IMR-90 (cell line): ENCODE results near the gene DCAF5.

Source experiments
- MAFK ChIP-seq: IDR thresholded peaks from 2 replicates; pipeline ENCODE4 v1.6.1; 2012; ENCODE audit warnings: low read depth, low read length, improper control_type of control experiment
- POLR2A ChIP-seq: IDR thresholded peaks from 2 replicates; pipeline ENCODE4 v1.6.1; 2012; ENCODE audit warnings: mild to moderate bottlenecking, low read depth, low read length
- TF ChIP-seq, protein P1 (sequence below): conservative IDR thresholded peaks from 2 replicates; pipeline ENCODE4 v1.5.1; 2012; ENCODE audit warnings: mild to moderate bottlenecking, low read depth, low read length, improper control_type of control experiment

DNA sequence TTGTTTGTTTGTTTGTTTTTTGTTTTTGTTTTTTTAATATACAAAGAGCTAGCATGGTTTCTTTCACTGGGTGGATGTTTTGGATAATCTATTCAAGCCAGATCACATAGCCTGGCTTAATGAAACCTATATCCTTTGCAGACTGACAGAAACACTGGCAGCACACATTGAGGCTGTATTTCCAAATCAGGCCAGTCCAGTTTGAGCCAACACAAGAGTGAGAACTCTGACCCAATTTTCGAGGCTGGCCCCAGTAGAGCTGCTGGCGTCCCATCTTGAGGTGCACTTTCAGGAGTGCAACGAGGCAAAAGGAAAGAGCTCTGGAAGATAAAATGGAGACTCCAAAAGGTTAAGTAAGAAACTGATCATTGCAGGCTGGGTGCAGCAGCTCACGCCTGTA, 129.9 kb downstream of the DCAF5 start:
- TF ChIP-seq, protein P1, sequence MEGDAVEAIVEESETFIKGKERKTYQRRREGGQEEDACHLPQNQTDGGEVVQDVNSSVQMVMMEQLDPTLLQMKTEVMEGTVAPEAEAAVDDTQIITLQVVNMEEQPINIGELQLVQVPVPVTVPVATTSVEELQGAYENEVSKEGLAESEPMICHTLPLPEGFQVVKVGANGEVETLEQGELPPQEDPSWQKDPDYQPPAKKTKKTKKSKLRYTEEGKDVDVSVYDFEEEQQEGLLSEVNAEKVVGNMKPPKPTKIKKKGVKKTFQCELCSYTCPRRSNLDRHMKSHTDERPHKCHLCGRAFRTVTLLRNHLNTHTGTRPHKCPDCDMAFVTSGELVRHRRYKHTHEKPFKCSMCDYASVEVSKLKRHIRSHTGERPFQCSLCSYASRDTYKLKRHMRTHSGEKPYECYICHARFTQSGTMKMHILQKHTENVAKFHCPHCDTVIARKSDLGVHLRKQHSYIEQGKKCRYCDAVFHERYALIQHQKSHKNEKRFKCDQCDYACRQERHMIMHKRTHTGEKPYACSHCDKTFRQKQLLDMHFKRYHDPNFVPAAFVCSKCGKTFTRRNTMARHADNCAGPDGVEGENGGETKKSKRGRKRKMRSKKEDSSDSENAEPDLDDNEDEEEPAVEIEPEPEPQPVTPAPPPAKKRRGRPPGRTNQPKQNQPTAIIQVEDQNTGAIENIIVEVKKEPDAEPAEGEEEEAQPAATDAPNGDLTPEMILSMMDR, result no peak
- no peak for TF ChIP-seq POLR2A
- no peak for TF ChIP-seq MAFK
